NCI-H748 (cell line): ENCODE measurements around the gene ACACB.

Experiments
- DNase-seq: peaks from one replicate; lab custom pipeline; 2025; ENCODE audit not compliant: unreplicated experiment; lab: John Stamatoyannopoulos, UW

ACACB gene

DNA sequence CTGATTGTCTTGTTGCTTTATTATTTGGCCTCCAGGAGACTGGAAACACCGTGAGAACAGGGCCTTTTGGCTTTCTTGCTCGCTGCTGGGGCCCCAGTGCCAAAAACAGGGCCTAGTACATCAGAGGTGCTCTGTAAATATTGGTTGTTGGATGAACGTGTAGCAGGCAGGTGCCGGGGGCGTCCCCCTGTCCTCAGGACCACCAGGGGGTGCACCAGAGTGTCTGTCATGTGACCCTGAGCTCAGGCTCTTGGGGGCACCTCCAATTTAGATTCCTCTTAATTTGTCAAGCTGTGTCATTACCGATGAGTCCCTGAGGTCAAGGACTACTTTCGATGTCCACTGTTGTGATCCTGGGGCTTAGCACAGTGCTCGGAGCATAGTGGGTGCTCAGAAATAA, 87.1 kb downstream of the ACACB start:
- no peak for DNase-seq

DNA sequence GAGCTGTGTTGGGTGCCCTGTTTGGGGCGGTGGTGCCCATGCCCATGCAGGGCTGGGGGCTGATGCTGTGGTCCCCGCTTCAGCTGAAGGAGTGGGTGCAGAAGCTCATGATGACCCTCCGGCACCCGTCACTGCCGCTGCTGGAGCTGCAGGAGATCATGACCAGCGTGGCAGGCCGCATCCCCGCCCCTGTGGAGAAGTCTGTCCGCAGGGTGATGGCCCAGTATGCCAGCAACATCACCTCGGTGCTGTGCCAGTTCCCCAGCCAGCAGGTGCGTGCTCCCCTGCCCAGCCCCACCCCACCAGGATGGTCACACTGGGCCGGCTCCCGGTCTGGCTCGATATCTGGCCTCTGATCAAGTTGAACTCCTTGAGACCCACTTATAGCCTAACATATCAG, 92.7 kb downstream of the ACACB start:
- no peak for DNase-seq

DNA sequence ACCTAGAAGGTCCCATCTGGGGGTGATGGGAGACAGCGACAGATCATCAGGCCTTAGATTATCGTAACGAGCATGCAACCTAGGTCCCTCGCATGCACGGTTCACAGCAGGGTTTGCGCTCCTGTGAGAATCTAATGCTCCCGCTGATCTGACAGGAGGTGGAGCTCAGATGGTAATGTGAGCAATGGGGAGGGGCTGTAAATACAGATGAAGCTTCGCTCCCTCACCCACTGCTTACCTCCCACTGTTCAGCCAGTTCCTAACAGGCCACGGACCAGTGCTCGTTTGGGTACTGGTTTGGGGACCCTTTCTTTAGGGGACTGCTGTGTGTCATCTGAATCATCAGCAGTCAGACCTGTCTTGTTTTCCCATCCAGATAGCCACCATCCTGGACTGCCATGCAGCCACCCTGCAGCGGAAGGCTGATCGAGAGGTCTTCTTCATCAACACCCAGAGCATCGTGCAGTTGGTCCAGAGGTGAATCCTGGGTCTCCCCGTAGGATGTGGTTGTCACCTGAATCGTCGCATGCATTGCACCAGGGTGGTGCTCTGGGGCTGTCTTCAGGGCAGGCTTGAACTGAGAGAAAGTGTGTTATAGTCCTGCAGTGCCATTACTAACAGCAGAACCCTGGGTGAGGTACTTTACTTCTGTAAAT, 96.2 kb downstream of the ACACB start:
- DNase-seq, result no peak

DNA sequence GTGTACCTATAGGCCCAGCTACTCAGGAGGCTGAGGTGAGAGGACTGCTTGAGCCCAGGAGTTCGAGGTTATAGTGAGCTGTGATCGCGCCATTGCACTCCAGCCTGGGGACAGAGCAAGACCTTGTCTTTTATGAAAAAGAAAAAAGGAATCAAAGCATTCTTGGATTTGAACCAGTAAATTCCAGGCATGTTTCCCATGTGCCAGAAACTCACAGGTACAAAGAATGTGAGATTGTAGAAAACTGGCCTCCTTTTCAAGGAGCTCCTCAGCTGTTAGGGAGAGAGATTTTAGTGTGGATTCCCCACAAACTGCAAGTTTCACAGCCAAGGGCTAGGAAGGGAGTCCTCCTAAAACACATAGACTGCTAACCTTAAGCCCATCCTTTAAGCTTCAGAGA, 97.7 kb downstream of the ACACB start:
- DNase-seq, result no peak

DNA sequence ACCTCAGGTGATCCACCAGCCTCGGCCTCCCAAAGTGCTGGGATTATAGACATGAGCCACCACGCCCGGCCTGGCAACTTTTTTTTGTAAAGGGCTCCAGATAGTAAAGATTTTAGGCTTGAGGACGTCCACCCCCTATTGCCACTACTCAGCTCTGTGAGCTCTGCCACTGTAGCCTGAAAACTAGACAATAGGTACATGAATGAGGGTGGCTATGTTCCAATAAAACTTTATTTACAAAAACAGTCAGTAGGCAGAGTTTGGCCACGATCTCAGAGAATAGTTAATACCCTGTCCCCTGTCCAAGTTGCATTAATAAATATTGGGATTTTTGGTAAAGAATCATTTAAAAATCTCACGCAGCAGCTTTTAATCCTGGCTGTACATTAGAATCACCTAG, 102.6 kb downstream of the ACACB start:
- no peak for DNase-seq

DNA sequence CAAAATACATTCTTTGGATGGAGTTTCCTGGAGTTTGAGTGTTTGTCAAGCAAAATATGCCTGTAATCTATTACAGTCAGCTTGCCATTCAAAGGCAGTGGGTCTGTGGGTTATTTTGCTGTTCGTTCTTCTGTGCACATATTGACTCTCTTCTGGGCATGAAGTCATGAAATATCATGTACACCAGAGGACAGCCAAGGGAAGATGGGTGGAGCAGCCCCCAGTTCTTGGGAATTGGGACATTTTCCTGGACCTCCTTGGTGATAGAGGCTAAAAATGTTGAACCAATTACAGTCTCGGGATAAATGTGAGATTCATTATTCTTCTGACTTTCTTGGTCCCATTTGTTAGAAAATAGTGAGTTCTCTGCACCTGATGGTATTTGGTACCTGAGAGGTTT, 103.6 kb downstream of the ACACB start:
- no peak for DNase-seq

DNA sequence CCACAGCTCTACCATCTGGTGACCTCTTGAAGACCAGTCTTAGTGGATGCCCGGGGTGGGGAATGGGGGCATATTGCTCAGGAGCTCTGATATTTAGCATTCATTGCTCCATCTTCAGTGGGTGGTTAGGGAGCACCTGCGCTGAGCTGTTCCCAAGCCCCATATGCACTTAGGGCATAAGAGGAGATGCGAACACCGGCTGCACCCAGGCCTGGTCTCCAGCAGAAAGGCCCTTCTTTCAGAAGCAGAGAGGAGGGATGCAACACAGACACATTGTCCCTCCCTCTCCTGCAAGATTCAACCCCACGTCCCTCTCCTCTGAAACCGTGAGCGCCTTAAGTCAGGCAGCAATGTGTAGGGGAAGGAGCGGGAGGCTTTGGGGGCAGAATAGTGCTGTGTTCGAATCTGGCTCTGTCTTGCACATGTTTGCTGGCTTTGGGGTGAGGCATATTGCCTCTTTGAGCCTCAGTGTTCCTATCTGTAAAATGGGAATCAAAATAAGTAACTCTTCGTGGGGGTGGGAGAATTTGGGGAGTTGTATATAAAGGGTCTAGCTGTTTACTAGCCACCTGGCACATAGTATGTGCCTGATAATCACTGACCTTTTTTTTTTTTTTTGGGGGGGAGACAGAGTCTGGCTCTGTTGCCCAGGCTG, 105.0 kb downstream of the ACACB start:
- no peak for DNase-seq

DNA sequence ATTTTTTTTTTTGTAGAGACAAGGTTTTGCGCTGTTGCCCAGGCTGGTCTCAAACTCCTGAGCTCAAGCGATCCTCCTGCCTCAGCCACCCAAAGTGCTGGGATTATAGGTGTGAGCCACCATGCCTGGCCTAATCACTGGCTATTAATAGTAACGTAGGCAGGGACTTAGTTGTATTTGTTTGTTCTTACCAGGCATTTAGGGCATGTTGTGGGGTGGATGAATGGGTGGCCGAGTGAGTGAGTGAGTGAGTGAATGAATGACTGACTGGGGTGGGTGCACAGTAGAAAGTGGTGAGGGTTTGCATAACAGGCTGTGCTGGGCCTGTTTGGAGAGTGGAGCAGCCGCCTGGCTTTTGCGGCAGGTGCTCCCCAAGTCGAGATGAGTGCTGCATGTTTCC, 105.7 kb downstream of the ACACB start:
- no peak for DNase-seq

DNA sequence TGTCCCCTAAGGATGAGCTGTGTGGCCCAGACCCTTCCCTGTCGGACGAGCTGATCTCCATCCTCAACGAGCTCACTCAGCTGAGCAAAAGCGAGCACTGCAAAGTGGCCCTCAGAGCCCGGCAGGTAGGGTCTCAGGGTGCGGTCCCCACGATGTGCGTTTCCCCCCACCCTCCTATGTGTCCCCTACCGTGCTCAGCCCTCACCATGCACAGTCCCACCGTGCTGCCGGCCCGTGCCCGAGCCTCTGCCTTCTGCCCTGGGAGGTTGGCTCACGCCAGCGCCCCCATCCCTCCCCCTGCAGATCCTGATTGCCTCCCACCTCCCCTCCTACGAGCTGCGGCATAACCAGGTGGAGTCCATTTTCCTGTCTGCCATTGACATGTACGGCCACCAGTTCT, 106.1 kb downstream of the ACACB start:
- no peak for DNase-seq

DNA sequence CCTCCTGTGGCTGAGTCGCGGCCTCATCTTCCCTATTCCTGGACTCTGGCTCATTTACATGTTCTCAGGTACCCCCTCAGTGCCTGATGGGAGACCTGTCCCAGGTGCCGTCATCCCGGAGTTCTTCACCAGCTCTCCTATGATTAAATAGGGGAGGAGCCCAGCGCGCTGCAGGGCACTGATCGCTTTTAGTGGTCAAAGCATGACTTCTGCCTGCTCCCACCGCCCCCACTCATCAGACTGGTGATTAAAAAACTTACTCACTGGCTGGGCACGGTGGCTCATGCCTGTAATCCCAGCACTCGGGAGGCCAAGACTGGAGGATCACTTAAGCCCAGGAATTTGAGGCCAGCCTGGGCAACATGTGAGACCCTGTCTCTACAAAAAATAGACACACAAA, 106.8 kb downstream of the ACACB start:
- DNase-seq, result no peak

DNA sequence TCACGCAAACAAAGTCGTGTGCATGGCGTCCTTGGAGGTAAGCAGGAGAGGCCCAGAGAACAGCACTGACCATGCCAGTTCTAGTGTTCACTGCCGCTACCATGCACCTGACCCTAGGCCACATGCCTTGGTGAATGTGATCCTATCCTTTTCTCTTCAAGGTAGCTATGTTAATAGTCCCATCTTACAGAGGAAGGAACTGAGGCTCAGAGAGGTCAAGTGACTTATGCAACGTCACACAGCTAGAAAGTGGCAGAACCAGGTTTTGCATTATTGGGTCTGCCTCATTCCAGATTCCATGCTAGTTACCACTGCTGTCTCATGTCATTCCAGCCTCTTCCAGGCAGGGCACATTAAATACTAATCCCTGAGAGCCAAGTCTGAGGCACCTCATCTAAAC, 107.5 kb downstream of the ACACB start:
- no peak for DNase-seq

DNA sequence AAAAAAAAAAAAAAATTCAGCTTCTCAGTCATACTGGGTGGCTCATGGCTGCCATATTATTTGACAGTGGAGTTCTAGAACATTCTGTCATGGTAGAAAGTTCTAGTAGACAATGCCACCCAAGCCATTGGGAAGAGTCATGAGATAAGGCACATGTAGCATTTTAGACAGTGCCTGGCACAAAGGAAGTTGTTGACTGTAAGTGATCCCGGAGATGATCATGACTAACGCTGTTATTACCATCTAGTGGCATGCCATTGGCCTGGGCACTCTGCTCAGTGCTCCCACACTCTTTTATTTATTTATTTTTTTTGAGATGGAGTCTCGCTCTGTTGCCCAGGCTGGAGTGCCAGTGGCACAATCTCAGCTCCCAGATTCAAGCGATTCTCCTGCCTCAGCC, 112.3 kb downstream of the ACACB start:
- DNase-seq, result no peak

DNA sequence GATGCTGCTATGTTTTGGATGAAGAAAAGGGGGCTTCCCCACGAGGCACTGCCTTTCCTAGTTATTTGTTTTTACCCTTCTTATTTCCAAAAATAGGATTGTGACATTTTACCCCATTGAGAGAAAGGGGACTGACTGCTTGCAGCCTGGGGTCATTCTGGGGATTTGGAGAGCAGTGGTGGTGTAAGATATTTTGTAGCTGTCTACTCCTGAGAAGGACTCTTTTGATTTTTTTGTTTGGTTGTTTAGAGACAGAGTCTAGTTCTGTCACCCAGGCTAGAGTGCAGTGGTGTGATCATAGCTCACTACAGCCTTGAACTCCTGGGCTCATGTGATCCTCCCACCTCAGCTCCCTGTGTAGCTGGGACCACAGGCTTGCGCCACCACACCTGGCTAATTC, 113.8 kb downstream of the ACACB start:
- DNase-seq, result no peak

DNA sequence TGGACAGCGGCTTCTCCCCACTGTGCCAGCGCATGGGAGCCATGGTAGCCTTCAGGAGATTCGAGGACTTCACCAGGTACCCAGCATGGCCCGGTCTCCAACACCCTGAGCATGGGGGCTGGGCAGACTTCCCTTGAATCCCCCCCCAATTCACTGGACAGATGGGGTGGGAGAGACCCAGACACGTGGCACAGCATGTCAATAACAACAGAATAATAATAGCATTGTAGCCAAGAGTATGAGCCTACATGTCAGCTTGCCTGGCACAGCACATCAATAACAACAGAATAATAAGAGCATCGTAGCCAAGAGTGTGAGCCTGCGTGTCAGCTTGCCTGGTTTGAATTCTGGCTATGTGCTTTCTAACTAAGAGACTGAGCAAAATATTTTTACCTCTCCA, 116.3 kb downstream of the ACACB start:
- no peak for DNase-seq

DNA sequence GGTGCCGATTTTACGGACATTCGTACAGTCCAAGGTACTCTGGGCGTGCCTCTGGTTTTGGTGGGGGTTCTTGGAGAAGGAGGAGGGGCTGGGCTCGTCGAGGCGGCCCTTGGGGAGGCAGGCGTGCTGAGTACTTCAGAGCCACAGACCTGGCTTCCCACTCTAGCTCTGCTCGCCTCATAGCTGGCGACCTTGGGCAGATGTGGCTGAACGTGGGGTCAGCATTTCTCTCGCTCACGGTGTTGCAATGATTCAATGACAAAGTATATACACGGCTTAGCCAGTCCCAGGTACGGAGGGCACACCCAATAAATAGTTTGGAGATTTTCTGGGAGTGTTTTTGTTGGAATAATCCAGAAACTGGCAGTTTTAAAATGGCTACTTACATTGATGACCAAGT, 117.6 kb downstream of the ACACB start:
- DNase-seq, result no peak

DNA sequence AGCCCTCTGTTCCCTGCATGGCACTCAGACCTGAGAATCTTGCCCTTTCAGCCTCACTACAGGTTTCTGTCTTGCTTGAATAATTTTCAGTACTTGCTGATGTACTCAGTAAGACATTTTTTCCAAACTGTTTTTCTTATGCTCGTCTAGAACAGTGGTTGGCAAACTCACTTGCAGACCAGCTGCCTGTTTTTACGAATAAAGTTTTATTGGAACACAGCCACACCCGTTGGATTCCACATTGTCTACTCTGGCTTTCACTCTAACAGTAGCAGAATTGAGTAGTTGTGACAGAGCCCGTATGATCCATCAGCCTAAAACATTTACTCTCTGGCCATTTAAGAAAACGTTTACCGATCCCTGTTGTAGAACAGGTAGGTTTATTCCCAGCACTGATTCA, 119.9 kb downstream of the ACACB start:
- DNase-seq, result no peak

DNA sequence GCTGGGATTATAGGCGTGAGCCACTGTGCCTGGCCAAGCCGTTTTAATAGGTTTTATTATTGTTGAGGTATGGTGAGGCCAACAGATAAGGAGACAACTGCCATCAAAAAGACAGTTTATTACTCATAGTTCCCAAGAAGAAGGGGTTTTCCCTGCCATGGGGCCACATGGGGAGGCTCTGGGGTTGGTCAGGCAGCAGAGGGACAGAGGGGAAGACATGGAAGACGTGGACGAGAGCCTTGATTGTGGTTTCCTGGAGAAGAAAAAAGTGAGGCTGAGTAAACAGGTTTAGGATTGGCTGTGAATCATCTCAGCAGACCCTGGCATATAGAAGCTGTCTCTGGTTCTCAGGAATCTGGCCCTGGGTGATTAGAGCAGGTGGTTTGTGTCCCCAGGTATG, 122.8 kb downstream of the ACACB start:
- DNase-seq, result no peak

DNA sequence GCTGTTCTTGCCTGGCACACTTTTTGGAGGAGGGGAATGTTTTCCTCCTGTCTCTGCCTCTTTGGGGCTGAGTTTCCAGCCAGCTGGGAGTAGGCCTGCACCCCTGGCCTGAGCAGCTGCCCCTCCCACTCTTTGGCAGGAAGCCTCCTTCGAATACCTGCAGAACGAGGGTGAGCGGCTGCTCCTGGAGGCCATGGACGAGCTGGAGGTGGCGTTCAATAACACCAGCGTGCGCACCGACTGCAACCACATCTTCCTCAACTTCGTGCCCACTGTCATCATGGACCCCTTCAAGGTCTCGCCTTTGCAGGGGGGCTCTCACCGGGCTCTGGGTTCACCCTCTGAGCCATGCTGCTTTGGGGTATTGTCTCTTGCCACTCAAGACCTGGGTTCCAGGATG, 123.3 kb downstream of the ACACB start:
- DNase-seq, result no peak

DNA sequence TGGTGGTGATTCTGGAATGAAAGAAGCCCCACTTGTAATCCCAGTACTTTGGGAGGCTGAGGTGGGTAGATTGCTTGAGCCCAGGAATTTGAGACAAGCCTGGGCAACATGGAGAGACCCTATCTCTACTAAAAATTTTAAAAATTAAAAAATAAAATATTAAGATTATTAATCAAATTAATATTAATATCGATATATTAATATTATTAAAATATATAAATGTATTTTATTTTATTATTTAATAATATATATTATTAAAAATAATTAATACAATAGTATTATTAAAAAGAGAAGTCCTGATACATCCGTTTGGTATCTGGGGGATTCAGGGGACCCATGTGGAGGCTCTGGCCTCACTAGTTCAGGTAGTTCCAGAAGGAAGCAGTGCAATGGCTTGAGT, 124.0 kb downstream of the ACACB start:
- DNase-seq, result no peak

DNA sequence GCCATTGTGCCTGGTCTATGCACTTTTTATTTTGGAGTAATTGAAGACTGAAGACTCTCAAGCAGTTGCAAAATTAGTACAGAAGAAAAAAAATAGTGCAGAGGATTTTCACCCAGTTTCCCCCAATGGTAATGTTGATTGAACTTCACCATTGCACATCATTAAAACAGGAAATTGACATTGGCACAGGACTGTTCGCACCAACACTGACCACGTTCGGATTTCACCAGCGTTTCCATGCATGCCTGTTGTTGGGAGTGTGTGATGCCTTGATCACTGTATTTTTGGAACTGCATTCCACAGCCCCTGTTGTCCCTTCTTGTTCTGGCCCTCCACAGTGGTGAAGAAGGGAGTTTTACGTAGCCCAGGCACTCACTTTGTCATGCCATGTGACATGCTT, 125.5 kb downstream of the ACACB start:
- DNase-seq, result no peak

DNA sequence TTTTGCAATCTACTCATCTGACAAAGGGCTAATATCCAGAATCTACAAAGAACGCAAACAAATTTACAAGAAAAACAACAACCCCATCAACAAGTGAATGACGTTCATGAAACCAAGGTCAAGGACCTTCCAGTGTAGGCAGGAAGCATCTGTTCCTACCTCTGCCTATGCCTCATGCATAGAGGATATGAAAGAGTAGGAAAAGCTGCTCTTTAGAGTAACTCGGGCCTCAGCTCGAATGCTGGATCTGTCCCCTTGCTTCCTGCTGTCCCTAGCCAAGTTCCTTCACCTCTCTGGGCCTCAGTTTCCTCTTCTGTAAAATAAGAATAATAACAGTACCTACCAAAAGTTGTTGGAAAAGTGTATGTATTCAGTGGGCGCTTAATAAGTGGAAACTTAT, 127.7 kb downstream of the ACACB start:
- no peak for DNase-seq

DNA sequence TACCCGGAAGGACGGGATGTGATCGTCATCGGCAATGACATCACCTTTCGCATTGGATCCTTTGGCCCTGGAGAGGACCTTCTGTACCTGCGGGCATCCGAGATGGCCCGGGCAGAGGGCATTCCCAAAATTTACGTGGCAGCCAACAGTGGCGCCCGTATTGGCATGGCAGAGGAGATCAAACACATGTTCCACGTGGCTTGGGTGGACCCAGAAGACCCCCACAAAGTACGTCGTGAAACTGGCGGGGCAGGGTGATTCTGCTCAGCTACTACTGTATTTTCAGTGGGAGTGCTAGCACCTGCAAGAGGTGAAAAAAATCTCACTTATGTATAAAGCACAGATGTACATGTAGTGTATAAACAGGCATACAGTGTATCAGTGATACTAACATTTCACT, 129.8 kb downstream of the ACACB start:
- no peak for DNase-seq
